ENCODE results near the gene CENPN. TPM values are rescaled to one million over a fixed set of nuclear protein-coding genes. Genes with fewer than 3 reads are reported as not detected.

Gene CENPN
- total and polyA plus RNA-seq, 2 of the 13 experiments (the other 11 are each of a cell fraction or from before 2014, with no cell fraction given) = 29.7 to 129 TPM

DNA sequence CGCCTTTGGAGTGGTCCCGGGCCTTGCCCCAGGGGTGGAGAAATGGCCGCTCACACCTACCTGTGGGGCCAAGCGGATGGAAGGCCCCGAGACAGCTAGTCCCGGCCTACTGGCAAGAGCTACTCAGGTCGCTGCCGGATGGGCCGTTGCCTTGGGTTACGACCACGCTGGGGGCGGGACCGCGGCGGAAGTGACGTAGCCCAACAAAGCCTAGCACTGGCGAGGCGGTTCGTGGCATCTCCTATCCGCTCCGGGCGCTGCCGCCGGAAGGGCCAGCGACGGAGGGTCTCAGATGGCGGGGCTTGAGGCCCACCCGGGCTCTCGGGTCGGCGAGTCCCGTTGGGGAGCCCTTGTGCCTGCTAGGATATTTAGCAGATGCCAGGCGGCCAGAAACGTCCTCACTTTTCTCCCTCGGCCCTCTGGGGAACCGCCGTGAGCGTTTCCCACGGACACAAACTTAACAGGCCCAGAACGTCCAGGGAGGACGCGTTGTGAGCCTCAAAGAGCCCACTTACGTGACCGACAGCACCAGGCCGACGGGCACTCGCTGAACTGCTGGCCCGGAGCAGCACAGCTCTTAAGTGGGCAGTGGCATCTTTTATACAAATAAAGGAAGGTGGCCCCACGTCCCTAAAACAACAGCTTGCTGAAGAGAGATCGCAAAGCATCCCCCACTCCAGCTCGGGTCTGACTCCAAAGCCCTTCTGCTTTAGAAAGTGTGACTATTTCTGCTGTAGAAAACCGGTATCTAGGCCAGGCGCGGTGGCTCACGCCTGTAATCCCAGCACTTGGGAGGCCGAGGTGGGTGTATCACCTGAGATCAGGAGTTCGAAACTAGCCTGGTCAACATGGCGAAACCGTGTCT is 70.3 kb downstream of the CENPN start, which contains the start of gene C16orf46 (continued):
- peak; percentile 99 for TF ChIP-seq RBM22 (optimal IDR thresholded peaks at IDR 0.05; ENCODE audit: low read length)
- no peak for TF ChIP-seq NFKBIZ (CRISPR knock-in tag; IDR thresholded peaks at IDR 0.05)
- TF ChIP-seq ZNF562 (CRISPR knock-in tag; IDR thresholded peaks at IDR 0.05; ENCODE audit: borderline replicate concordance) = no peak
- no peak for TF ChIP-seq MAFF (IDR thresholded peaks at IDR 0.05; ENCODE audit: low read depth, low read length)
- no peak for TF ChIP-seq SSRP1 (CRISPR knock-in tag; IDR thresholded peaks at IDR 0.05)
- TF ChIP-seq IKZF4 (CRISPR knock-in tag; IDR thresholded peaks at IDR 0.05; ENCODE audit: borderline replicate concordance, low read depth, not compliant biosample characterization) = peak; percentile 51
- TF ChIP-seq, protein P1, sequence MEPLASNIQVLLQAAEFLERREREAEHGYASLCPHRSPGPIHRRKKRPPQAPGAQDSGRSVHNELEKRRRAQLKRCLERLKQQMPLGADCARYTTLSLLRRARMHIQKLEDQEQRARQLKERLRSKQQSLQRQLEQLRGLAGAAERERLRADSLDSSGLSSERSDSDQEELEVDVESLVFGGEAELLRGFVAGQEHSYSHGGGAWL (CRISPR knock-in tag; IDR thresholded peaks at IDR 0.05) = 0 out of 2 replicates have a peak, but pooled peaks have one; percentile 36
- TF ChIP-seq RBM39 (IDR thresholded peaks at IDR 0.05; ENCODE audit: low read depth, low read length, poor library complexity, severe bottlenecking) = peak; percentile 79
- TF ChIP-seq ZNF407 (CRISPR knock-in tag; IDR thresholded peaks at IDR 0.05; ENCODE audit: not compliant biosample characterization) = peak; percentile 72
- TF ChIP-seq ZNF777 (CRISPR knock-in tag; IDR thresholded peaks at IDR 0.05) = peak; percentile 82
- no peak for TF ChIP-seq SCMH1 (CRISPR knock-in tag; IDR thresholded peaks at IDR 0.05; ENCODE audit: borderline replicate concordance)
- no peak; the same call in 1 of the 2 replicates for TF ChIP-seq KLF6 (CRISPR knock-in tag; IDR thresholded peaks at IDR 0.05)
- TF ChIP-seq ZFY (CRISPR knock-in tag; IDR thresholded peaks at IDR 0.05) = peak; percentile 99
- TF ChIP-seq ZMAT3 (CRISPR knock-in tag; conservative IDR thresholded peaks at IDR 0.05) = peak; percentile 92
- no peak for TF ChIP-seq MTERF4 (CRISPR knock-in tag; IDR thresholded peaks at IDR 0.05)
- peak; percentile 96 for TF ChIP-seq ASH2L (IDR thresholded peaks at IDR 0.05; ENCODE audit: insufficient read length, low read depth, low read length)
- TF ChIP-seq NKX3-1 (CRISPR knock-in tag; IDR thresholded peaks at IDR 0.05) = peak; percentile 70; the same call in 1 of the 2 replicates

All from HepG2 (cell line).